ENCODE results near the gene NSD2.

The NSD2 gene

GRCh38 chr4:1972414-1972813 lies 101.2 kb downstream of the NSD2 start:
- DNase-seq = no peak

GRCh38 chr4:1973218-1973617 lies 102.0 kb downstream of the NSD2 start:
- DNase-seq = no peak

- no peak for DNase-seq
Observed at GRCh38 chr4:1973661-1974060, 102.5 kb downstream of the NSD2 start.

- peak in 1 of 2 donors; percentile 1 for DNase-seq
Observed at GRCh38 chr4:1974840-1975239, 103.6 kb downstream of the NSD2 start.

- peak in 1 of 2 donors; percentile 9 for DNase-seq
Observed at GRCh38 chr4:1975391-1975801, 104.2 kb downstream of the NSD2 start.

GRCh38 chr4:1975880-1976279 lies 104.7 kb downstream of the NSD2 start:
- DNase-seq = peak in 1 of 2 donors; percentile 1

- DNase-seq = peak in 1 of 2 donors; percentile 8
Observed at GRCh38 chr4:1976416-1977352, 105.5 kb downstream of the NSD2 start.

GRCh38 chr4:1978226-1978625 lies 107.0 kb downstream of the NSD2 start:
- DNase-seq = no peak

- DNase-seq = no peak
Observed at GRCh38 chr4:1978741-1979476, 107.7 kb downstream of the NSD2 start.

- no peak for DNase-seq
Observed at GRCh38 chr4:1979477-1980196, 108.4 kb downstream of the NSD2 start.

- no peak for DNase-seq
Observed at GRCh38 chr4:1980561-1981041, 109.4 kb downstream of the NSD2 start.

- DNase-seq = no peak
Observed at GRCh38 chr4:1981251-1982058, 110.3 kb downstream of the NSD2 start.

GRCh38 chr4:1982124-1983052 lies 111.2 kb downstream of the NSD2 start:
- no peak for DNase-seq

- DNase-seq = no peak
Observed at GRCh38 chr4:1983053-1983845, 112.1 kb downstream of the NSD2 start.

GRCh38 chr4:1983846-1984405 lies 112.7 kb downstream of the NSD2 start:
- no peak for DNase-seq

- no peak for DNase-seq
Observed at GRCh38 chr4:1984406-1985191, 113.4 kb downstream of the NSD2 start.

GRCh38 chr4:1985294-1985693 lies 114.1 kb downstream of the NSD2 start:
- no peak for DNase-seq

- no peak for DNase-seq
Observed at GRCh38 chr4:1985780-1986577, 114.8 kb downstream of the NSD2 start.

Data from CD4-positive, alpha-beta T cell treated with Interleukin-4 for 1 hour (primary cell).